Upper lobe of right lung (tissue), 1 donor: ENCODE measurements around the gene UBE2I. TPM values are rescaled to one million over a fixed set of nuclear protein-coding genes. Genes with fewer than 3 reads are reported as not detected.

Experiments used
- ATAC-seq: fragments of 200-7000 bp; cut with Tn5 transposase; one replicate; pipeline ENCODE4 v1.9.1; 2020; ENCODE audit warnings: mild to moderate bottlenecking, moderate library complexity
- DNase-seq: peaks from one replicate; pipeline ENCODE4 v3.0.0-alpha.2; 2020
- H3K27ac ChIP-seq: fragments of 200-600 bp; one replicate; pipeline ENCODE4 v1.8.0; 2022
- H3K27me3 ChIP-seq: fragments of 200-600 bp; one replicate; pipeline ENCODE4 v1.8.0; 2022; ENCODE audit warnings: mild to moderate bottlenecking
- H3K36me3 ChIP-seq: fragments of 200-600 bp; one replicate; pipeline ENCODE4 v1.8.0; 2022
- H3K4me1 ChIP-seq: fragments of 200-600 bp; one replicate; pipeline ENCODE4 v1.8.0; 2022
- H3K4me3 ChIP-seq: fragments of 200-600 bp; one replicate; pipeline ENCODE4 v1.8.0; 2022; ENCODE audit warnings: mild to moderate bottlenecking
- H3K9me3 ChIP-seq: fragments of 200-600 bp; one replicate; pipeline ENCODE4 v1.8.0; 2022
- CTCF ChIP-seq: fragments of 200-600 bp; IDR thresholded peaks from one replicate; pipeline ENCODE4 v1.8.0; 2022; ENCODE audit warnings: antibody characterized with exemption
- intact Hi-C: fragments of 100-400 bp; cut with DNase I; formaldehyde crosslinking; loops from one replicate; pipeline ENCODE4 v1.11.0; 2022
- total RNA-seq: library from RNA; stranded (reverse); fragmentation: NEBNext Ultra II Directional; extraction: Animal tissue kit (Norgen Biotek cat#: 25700); gene quantifications from one replicate; pipeline ENCODE4 v1.2.1, GENCODE V29; 2021
- donor health status: DM: no; HTN: yes; CAD: no; lungs with severe emphysema.

Gene UBE2I
- total RNA-seq, 1 donor from 2014 or later = 95.6 TPM

DNA sequence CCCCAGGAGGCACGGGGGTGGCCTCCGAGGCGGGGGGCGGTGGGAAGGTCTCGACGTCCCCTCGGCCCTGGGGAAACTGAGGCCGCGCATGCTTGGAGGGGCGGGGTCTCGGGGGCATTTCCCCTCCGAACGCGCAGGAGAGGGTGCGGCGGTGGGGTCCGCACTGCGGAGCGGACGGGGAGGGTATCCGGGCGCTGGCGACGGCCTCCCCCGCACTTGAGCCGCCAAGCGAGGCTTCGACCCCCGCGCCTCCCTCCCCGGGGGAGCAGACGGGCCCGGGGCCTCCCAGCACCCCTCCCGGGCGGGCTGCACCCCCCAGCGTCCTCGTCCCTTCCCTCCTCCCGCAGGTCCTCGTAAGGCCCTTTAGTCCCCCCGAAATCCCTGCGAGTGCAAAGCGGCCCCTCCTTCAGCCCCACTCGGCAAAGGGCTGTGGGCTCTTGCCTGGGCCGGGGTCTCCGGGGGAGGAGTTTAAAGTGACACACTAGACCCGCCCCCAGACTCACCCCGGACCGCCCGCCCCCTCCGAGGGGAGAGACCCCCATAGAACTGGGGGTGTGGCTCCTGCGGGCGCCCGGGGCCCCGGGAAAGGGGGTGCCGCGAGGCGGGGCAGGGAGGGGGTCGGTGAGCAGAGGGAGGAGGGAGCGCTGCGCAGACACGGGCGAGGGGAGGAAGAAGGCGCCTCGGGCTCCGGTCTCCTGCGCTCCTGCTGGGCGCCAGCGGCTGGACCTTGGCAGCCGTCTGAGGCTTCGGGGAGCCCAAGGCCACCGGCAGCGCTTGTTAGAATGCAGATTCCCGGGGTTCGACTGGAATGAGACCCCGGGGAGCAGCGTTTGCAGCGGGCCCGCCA lies 24.6 kb downstream of the UBE2I start:
- H3K36me3 ChIP-seq = no peaks in the 10 kb centered on the region
- no peak overlapping the region for H3K27ac ChIP-seq
- intact Hi-C loops = no loop called here
- H3K27me3 ChIP-seq = peaks cover 55% of the 10 kb centered on the region
- peaks cover 32% of the 10 kb centered on the region for H3K4me1 ChIP-seq
- DNase-seq (no peak), ATAC-seq (no peak)
- H3K4me3 ChIP-seq = peak overlapping the region; percentile 36
- no peaks in the 10 kb centered on the region for H3K9me3 ChIP-seq
- no peak for TF ChIP-seq CTCF

DNA sequence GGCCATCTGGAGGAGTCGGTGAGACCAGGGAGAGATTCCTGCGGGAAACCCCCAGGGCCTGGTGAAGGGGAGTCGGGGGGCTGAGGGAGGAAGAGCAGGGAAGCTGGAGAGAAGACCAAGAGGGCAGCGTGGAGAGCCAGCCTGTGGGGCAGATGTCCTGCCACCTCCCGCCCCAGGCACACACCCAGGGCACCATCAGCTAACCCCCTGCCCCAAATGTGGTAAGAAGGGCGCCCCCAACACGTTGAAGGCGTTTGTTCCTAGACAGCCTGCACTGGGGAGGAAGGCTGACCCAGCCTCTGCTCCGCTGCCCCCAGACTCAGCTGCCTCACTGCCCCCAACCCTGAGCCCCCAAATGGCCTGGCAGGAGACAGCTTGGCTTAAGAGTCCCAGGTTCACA lies 25.3 kb downstream of the UBE2I start:
- no peak for ATAC-seq
- no peak for TF ChIP-seq CTCF
- DNase-seq = no peak
- Histone ChIP-seq H3K4me3 (no peak overlapping the region), H3K4me1 (peaks cover 32% of the 10 kb centered on the region), H3K27ac (no peak overlapping the region), H3K9me3 (no peaks in the 10 kb centered on the region), H3K36me3 (no peaks in the 10 kb centered on the region), H3K27me3 (peaks cover 55% of the 10 kb centered on the region)
- intact Hi-C loops = no loop called here

DNA sequence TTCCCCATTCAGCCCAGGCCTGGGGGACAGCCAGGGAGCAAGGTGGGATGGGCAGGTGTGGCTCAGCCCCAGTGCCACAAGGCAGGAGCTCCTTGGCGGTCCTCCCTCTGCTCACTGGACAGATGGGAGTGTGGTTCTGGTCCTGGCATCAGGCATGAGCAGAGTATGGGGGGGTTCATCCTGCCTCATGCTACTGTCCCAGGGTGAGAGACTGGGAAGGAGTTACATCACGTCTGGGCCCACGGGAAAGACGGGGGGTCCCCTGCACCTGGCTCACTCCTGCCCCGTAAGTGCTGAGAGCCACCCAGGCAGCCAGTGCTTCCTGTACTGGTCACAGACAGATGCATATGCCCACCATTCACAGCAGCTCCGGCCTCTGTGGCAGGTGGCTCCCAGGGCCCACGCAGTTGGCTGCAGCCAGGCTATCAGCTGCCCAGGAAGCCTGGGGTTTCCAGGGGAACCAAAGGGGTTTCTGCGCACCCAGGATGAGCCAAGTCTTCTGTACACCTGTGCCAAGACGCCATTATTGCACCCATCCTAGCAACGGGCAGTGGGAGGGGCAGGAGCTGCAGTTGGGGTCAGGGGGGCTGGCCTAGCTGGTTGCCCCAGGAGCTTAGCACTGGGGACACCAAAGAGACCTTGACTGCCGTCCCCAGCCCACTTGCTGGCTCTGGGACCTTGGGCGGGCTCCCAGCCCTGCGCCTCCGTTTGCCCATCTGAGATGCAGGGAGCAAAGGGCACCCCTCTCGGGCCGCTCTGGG lies 26.0 kb downstream of the UBE2I start:
- DNase-seq = no peak
- no peak for ATAC-seq
- TF ChIP-seq CTCF = no peak
- Histone ChIP-seq H3K9me3 (no peaks in the 10 kb centered on the region), H3K4me1 (peaks cover 32% of the 10 kb centered on the region), H3K4me3 (no peak overlapping the region), H3K27me3 (peaks cover 55% of the 10 kb centered on the region), H3K36me3 (no peaks in the 10 kb centered on the region), H3K27ac (no peak overlapping the region)
- intact Hi-C loops = no loop called here

- no peaks in the 10 kb centered on the region for H3K36me3 ChIP-seq
- intact Hi-C loops = no loop called here
- no peak overlapping the region for H3K4me3 ChIP-seq
- ATAC-seq (no peak), DNase-seq (no peak)
- TF ChIP-seq CTCF = no peak
- peaks cover 32% of the 10 kb centered on the region for H3K4me1 ChIP-seq
- no peak overlapping the region for H3K27ac ChIP-seq
- peaks cover 55% of the 10 kb centered on the region for H3K27me3 ChIP-seq
- H3K9me3 ChIP-seq = no peaks in the 10 kb centered on the region
Observed at GRCh38 chr16:1335996-1336395, 26.6 kb downstream of the UBE2I start.

DNA sequence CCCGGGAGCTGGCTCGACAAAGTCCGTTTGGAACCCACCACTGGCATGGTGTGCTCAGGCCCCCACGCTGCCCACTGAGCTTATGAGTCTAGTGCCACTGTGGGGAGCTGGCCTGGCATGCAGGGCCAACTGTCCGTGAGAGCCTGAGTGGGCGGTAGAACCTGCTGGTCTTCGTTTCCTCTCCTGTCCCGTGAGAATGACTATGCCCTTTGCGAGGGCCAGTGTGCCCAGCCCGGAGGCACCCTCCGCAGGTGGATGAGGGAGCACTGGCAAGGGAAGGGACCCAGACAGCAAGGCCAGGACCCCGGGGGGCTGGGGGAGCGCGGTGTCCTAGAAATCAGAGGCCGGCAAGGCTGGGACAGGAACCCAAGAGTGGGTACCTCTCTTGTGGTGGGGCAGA lies 27.2 kb downstream of the UBE2I start:
- intact Hi-C loops = no loop called here
- ATAC-seq (no peak), DNase-seq (no peak)
- peaks cover 26% of the 10 kb centered on the region for H3K4me1 ChIP-seq
- no peak overlapping the region for H3K4me3 ChIP-seq
- TF ChIP-seq CTCF = no peak
- no peaks in the 10 kb centered on the region for H3K36me3 ChIP-seq
- no peak overlapping the region for H3K27ac ChIP-seq
- H3K9me3 ChIP-seq = no peaks in the 10 kb centered on the region
- peaks cover 49% of the 10 kb centered on the region for H3K27me3 ChIP-seq
